ENCODE data around the gene WNT3A.

Gene WNT3A

DNA sequence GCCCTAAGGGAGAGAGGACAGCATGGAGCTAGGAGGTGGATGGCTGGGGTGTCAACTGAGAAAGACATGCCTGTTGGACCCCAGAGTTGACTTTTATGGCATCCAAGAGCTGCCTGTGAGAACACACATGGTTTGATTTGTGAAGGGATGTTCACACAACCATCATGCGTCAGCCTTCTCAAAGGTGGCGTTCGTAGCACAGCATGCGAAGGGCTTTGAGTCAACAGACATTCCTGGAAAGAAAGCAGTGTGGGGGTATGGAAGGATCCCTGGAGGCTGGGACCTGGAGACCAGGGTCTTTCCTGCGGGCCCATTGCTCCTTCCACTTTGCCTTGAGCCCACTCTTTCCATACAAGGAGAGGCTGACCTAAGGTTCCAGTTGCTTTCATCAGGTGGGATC lies 6.4 kb upstream of the WNT3A start:
- no peak for DNase-seq

DNA sequence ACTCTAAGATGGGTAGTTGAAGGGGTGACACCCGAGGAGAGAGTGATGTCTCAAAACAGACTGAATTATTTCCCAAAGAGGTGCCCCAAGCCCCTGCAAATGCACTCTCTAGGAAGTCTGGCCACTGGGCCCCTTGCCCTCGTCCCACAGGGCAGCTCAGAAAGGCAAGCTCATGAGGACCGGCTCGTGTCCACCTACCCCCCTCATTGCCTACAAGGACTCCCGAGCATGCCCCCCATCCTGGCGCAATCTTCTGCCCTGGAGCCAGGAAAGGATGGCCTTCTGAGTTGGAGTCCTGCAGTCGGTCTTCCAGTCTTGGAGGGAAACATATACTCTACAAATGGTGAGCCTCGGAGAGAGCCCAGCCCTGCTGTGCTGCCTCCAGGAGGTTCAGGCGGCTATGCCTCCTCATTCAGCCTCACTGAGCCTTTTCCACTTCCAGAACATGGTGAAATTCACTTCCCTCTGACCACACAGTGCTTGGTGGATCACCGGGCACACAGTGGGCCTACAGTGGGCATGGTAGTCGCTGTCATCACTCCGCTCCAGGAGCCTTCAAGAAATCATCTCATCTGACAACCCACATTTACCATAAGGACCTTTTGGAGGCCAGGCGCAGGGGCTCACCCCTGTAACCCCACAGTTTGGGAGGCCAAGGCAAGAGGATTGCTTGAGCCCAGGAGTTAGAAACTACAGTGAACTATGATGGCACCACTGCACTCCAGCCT lies 5.8 kb upstream of the WNT3A start:
- DNase-seq, result no peak

DNA sequence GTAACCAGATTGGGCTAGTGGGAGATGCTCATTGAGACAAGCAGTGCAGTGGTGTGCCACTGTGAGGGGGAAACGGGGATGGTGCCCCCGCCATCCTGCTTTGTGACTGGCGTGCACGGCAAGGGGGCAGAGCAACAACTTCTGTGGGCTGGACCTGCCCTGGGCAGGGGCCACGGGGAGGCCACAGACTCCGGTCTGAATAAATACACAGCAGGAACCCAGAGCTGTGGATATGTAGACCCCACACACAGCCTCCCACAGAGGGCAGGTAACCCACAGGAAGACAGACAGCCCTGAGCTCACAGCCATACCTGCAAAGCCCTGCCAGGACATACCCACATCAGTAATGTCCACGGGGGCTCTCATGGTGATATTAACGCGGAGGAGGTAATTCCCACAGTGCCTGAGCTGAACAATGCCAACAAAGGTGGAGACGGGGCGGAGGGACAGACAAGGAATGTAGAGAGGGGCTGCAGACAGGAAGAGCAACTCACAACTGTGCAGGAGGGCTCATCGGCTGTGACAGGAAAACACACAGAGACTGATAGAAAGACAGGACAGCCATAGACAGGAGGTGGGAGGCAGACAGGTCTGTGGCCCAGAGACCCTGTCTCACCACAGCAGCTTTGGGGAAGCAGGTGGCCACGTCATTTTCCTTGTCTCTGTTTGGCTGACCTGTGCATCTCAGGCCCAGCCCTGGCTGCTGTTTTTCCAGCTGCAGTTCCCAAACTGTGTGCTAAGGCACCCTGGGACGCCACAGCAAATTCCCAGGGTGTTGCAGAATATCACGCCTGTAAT lies 4.9 kb upstream of the WNT3A start:
- DNase-seq, result no peak

DNA sequence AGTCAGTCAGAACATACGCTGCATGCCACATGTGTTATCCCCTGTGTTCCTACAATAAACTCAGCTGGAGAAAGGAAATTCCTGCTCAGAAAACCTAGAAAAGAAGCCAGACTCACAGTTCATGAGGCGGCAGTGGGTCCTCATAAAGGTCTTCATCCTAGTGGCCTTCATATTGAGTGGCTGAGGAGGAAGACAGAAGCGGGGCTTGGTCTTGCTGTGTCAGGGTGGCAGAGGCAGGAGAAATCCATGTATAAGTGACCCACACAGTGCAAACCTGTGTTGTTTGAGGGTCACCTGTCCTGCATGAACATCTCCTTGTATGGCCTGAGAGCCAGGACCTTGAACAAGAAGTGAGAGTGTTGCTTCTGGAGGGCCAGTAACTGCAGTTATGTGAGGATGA lies 4.0 kb upstream of the WNT3A start:
- DNase-seq, result no peak

DNA sequence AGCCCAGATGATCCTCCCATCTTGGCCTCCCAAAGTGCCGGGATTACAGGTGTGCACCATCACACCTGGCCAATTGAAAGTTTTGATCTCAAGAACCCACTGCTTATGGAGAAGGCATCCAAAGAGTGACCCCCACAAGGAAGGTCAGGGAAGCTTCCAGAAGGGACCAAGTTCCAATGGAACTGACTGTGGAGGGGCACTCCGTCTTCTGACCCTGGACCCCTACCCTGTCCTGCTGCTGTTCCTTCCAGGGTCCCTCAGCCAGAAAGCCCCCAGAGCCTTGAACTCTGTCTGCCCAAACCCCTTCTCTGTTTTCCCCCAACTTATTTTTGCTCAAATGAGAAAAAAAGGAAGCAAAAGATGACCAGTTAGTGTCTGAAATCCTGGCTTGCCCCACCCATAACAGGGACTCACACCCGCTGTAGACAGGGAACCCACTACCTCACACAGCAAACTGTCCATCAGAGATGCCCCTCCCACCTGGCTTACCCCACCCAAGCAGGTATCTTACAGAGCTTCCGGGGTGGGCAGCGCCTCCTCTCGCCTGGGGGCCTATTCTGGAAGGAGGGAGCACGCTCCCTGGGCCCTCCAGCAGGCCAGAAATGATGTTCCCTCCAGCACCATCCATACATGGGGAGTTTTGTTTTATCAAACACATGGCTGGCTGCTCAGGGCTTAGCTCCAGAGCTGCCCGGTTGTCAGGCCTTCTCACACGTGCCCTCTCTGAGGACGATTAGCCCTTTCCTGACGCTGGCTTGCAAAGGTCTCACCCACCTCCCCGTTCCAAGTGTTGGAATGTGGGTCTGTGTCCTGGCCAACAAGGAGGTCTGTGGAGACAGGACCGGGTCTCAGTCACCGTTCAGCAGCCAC lies 3.1 kb upstream of the WNT3A start:
- no peak for DNase-seq

DNA sequence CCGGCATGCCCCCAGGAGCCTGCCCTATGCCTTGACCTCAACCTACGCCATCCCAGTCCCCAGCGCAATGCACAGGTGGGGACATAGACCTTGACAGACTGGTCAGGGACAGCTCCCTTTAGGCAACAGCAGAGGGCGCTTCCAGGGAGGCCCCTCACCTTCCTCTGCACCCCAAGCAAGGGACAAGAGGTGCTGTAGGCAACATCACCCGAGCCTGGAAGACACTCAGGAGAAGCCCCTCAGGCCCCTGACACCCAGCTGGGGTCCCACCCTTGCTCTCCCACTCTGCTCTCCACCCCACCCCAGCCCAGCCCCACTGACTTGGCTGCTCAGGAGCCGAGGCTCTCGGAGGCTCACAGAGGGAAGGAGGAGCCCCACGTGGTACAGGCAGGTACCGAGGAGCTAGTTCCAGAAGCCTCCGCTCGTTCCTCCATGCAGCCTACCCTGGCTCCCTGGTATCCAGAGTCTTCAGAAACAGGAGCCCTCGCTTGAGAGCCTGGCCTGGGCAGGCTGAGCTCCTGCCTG lies 2.4 kb upstream of the WNT3A start:
- no peak for DNase-seq

DNA sequence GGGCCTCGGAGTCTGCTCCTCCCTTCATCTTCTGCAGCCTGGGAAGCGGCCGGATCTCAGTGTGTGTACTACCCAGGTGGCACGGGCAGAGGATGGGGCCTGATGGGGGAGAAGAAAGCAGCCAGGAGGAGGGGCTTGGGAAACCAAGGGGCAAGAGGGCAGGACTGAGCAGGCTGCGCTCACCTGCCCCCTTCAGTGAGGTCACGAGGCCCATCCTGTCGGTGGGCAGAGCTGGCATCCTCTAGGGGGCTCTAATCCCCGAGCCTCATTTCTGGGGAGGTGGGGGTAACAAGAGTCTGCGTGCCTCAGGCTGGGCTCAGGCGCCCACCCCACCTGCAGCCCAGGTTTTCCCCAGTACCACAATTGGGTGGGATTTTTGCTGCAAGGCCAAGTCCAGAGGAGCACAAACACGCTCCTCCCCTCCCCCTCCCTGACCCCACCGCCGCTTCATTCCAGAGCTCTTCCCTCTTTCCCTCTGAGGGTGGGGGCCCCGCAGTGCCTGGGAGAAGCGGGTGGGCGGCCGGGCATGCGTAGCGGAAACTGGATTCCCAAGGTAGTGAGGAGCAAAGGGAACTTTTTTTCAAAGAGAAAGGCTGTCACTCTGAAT lies 1.8 kb upstream of the WNT3A start:
- DNase-seq, result no peak

DNA sequence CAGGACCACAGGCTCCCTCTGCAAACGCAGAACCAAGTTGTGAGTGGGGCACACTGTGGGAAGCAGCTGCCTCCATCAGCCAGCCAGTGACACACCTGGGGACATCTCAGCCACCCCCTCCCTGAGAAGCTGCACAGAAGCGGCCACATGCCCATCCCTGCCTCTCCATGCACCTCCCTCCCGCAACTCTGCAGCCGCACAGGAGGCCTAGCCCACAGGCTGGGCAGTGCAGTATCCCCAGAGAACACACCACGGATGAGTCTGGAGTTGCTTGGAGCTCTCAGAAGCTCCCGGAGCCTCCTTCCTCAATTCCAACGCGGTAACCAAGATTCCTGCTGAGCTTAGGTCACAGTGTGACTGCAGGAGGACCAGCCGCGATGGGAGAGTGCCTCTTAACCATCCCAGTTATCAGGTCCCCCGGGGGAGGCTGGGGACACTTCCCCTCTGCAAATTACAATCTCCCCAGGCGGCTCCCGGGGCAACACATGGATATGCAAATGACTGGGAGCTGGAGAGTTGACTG lies 1.2 kb upstream of the WNT3A start:
- no peak for DNase-seq

DNA sequence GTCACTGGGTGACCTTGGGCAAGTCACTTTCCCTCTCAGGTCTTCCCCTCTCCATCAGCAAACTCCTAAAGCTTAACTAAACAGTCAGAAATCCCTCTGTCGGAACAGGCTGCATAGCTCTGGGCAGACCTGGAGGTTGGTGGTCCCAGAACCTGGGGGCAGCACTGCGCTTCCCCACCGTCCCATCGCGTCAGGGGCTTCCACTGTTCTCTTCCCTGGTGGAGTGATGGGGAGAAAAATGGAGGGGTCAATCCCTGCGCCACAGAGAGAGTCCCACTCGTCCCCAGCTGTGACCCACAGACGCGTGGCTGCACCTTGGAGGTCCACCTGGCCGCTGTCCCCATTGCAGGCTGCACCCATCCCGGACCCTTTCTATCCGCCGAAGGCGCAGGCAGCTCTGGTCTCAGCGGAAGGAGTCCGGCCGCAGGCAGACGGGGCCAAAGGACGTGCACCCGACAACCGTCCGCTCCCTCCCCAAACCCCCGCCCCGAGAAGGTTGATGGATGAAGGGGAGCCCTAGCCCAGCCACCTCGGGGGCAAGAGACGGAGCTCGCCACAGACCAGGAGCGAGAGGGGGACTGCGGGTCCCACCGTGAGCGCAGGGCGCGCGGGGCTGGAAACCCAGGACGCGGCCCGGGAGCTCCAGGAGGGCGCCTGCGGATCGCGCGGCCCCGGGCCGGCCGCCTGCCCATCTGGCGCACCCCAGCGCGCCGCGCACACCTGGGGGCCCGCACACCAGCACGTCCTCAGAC lies 588 bp upstream of the WNT3A start:
- no peak for DNase-seq

DNA sequence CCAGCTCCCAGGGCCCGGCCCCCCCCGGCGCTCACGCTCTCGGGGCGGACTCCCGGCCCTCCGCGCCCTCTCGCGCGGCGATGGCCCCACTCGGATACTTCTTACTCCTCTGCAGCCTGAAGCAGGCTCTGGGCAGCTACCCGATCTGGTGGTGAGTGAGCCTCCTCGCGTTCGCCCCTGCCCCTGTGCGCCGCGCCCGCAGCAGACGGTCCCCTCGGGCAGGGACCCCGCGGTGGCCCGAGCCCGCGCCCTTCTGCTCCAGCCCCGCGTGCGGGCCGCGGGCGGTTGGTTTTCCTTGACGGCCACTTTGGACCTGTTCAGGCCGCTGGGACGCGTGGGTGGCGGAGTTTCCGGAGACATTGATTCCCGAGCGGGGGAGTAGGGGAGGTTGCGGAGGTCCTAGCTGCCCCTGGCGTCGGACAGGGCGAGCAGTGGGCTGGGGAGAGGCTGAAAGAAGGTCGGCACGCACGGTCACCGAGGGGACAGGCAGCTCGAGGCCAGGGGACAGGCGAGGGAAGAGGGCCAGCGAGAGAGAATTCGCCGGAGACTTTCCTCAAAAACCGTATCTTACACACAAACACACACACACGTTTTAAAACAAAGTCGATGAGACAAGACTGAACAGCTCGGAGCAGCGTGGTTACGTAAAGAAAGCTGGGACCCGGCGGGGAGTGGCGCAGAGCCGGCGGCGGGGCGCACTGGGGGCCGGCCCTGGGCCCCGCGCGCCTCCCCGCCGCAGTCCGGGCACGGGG lies 427 bp downstream of the WNT3A start:
- DNase-seq, result no peak

DNA sequence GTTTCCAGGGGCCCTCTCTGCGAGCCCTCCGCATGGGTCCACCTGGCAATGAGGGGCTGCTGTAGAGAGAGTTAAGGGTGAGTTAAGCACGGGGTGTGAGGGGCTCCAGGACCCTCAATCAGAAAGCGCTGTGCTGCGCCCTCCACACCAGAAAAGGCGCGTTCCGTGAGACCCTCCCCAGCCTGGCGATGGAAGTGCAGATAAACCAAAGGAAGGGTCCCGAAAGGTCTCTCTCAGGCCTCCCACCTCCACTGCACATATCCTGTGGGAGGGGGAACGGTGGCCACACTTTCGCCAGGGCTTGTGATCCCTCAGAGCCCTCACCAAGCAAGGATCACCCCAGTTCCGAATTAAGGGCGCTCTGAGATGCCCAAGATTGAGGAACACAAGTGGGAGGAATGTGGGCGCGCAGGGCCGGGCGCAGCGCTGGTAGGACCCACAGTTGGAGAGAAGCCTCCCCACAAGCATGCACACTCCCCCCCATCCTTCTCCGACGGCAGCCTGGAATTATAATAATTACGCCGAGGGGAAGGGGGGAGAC lies 1.1 kb downstream of the WNT3A start:
- no peak for DNase-seq

DNA sequence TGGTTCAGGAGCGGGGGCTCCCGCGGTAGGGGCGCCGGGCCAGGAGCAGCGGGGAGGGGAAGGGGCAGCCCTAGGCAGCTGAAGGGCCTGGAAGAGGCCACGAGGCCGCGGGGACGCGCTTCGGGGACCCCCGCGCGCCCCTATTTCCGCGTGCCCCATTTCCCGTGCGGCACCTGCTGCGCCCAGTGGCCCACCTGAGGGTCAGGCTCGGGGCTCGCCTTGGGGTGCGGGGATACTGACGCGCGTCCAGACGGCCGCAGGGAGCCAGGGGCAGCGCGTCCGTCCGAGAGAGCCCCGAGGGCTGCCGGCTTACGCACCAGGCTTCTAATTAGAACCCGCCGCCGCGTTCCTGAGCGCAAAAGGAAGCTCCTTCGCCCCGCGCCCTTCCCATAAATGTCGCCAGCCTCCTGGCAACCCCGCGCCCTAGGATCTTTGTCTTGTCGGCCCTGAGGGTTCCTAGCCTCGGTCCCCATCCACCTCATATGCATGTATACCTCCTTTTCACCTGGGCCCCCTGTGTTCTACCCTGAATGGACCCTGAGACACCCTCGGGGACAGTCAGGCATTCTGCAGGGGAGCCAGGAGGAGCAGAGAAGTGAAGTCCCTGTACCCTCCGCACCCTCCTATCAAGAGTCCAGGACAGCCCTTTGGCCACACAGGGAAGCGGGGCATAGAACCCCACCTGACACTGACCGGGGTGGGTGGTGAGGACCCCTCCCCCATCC lies 1.8 kb downstream of the WNT3A start:
- no peak for DNase-seq

DNA sequence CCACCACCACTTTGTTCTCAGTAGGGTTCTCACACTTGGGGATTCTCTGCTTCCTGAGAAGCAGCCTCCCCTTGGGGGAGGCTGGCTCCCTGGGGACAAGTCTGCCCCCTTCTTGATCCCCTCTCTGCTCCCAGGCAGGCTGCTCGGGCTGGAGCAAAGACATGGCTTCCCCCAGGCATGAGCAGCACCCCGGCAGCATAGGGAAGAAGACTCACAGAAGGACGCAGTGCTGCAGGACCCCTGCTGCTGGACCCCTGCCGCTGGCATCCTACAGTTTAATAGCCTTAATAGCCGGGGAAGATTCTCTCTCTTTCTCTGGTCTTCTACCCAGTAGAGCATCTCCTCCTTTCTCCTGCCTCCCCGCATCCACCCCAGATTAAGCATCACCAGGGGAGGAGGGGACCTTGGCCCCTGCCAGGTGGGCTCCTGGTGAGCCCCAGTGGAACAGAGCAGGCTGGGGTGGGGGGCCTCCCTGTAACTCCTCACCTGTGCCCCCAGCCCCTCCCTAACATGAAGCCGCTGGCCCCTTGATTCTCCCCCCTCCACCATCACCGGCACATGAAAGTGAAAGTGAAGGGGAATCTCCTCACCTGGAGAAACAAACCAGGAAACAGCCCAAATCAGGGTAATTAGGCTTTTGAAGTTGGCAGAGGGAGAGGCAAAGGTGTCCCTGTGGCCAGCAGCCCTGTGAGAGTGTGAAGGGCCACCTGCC lies 2.5 kb downstream of the WNT3A start:
- DNase-seq, result no peak

DNA sequence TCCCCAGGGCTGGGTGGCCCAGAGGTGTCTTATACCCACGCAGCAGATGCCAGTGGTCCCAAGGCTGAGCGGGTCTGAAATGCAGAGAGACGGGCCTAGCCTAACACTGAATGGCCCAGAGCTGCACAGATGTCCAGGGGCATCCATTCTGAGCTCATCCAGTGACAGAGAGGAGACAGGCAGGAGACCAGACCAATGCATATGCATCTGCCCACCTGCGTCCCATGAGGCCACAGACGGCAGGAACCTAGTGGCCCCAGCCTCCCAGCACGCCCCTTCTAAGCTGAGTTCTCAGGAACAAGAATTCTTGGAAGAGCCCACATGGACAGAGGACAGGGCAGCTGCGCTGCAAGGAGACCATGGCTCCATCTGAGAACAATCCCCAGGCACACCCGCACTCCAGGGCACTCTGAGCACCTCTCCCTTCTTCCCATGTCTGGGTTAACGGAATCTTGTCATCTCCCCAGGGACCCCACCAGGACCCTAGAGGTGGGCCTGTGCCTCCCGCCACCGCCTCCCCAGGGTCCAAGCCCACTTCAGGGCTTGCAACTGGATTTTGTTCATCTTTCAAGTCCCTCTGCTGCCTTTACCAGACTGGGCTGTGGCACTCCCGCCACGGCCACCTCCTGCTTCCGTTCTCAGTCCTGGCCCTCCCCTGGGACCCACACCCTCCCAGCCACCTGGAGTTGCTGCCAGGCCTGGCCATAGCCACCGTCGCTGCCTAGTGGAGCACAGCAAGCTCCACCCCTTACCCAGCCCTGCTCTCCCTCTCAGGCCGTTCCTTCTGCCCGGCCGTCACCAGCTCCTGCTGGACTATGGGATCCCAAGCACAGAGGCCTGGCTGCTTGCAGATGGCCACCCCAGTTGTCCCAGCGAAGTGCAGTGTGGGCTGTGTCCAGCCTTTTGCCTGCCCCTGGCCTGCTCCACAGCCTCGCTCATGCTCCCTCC lies 3.3 kb downstream of the WNT3A start:
- DNase-seq, result no peak

DNA sequence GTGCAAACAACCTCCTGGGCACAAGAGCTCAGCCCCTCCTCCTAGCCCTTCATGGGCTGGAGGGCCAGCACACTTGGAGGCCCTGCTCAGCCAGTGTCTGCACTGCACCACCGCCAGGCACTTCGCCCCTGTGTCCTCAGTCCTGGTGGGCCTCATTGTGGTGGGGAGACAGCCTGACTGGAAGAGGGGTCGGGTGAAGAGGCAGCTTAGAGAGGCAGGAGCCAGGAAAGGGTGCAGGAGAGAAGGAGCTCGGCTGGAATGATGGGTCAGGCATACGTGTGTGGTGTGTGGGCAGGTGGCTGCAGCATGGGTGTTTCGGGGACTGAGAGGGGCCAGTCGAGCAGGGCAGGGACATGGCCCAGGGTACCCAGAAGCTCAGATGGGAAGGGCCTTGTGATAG lies 4.1 kb downstream of the WNT3A start:
- no peak for DNase-seq

DNA sequence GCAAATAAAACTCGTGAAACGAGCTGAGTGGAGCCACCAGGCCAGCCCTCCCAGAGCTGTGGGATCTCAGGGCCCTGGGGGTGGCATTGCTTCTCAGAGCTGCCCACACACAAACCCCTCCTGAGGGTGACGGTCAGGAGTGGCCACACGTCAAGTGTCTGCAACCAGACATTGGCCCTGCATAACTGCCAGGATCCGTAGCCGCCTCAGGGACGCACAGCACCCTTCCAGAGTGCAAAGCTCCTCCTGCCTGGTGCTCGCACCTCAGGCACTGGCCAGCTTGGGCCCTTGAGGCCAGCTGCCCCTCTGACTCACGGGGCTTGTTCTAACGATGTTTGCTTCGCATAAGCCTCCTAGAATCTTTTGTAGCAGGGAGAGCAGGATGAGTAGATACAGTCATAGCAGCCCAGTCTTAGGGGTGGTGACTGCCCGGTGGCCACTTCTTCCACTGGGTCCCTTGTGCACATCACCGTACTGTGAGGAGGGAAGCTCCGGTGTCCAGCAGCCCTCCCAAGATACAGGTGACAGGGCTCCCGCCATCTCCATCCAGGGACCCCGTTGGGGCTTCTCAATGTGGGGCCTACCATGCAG lies 5.0 kb downstream of the WNT3A start:
- DNase-seq, result no peak

DNA sequence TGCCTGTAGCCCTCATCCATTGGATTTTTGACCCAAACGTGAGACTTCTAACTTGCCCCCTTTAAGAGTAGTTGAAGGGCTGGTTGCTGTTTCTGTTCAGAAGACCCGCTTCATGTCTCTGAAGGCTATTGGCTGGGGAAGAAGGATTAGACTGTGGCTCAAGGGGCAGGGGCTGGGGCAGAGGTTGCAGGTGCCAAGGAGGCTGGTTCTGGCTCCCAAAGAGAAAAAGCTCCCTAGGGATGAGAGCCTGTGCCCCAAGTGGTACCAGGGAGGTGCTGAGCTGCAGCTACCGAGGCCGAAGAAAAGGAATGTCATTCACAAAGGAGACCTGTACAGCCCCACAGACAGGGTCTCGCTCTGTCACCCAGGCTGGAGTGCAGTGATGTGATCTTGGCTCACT lies 5.8 kb downstream of the WNT3A start:
- DNase-seq, result no peak

All from hippocampal formation (tissue), 2 donors.